Heart left ventricle (tissue), 16 donors: ENCODE results near the gene SREBF1. TPM values are rescaled to one million over a fixed set of nuclear protein-coding genes. Genes with fewer than 3 reads are reported as not detected.

ENCODE experiments used
- ATAC-seq, 4 donors: fragments of 200-7000 bp; cut with Tn5 transposase; one replicate each; pipeline ENCODE4 v1.9.1; 2020 to 2022; ENCODE audit warnings: moderate library complexity in 4 of 4, mild to moderate bottlenecking in 3 of 4, moderate number of reproducible peaks in 1 of 4
- DNase-seq, 5 donors: peaks; one replicate each; pipeline ENCODE4 v3.0.0-alpha.2; 2020
- H3K27ac ChIP-seq, 12 donors: fragments of 200-600 bp; sonication (generic) in 4 of 12; one replicate each; pipeline versions ENCODE4 v1.5.0 to v1.8.0; 2016 to 2022; ENCODE audit warnings: mild to moderate bottlenecking in 2 of 12
- H3K27me3 ChIP-seq, 9 donors: fragments of 200-600 bp; sonication (generic) in 2 of 9; one replicate each; pipeline versions ENCODE4 v1.5.1 to v1.8.0; 2016 to 2022; ENCODE audit warnings: mild to moderate bottlenecking in 3 of 9
- H3K36me3 ChIP-seq, 9 donors: fragments of 200-600 bp; sonication (generic) in 2 of 9; one replicate each; pipeline versions ENCODE4 v1.5.0 to v1.8.0; 2018 to 2022; ENCODE audit warnings: mild to moderate bottlenecking in 2 of 9
- H3K4me1 ChIP-seq, 12 donors: fragments of 200-600 bp; sonication (generic) in 4 of 12; one replicate each; pipeline versions ENCODE4 v1.5.0 to v1.8.0; 2016 to 2022; ENCODE audit warnings: mild to moderate bottlenecking in 3 of 12
- H3K4me3 ChIP-seq, 12 donors: fragments of 200-600 bp; sonication (generic) in 4 of 12; one replicate each; pipeline versions ENCODE4 v1.5.0 to v1.8.0; 2017 to 2022; ENCODE audit warnings: mild to moderate bottlenecking in 9 of 12, moderate library complexity in 4 of 12
- H3K9me3 ChIP-seq, 12 donors: fragments of 200-600 bp; sonication (generic) in 4 of 12; one replicate each; pipeline versions ENCODE4 v1.5.0 to v1.8.0; 2016 to 2022; ENCODE audit warnings: mild to moderate bottlenecking in 1 of 12
- CTCF ChIP-seq, 12 donors: fragments of 200-600 bp; sonication (generic) in 4 of 12; IDR thresholded peaks; one replicate each; pipeline versions ENCODE4 v1.5.0 to v1.8.0; 2018 to 2022; ENCODE audit warnings: antibody characterized with exemption in 12 of 12, mild to moderate bottlenecking in 5 of 12
- POLR2A ChIP-seq, 2 donors: fragments of 450-650 bp; IDR thresholded peaks; one replicate each; pipeline ENCODE4 v1.6.1; 2017; ENCODE audit warnings: antibody characterized with exemption in 2 of 2, mild to moderate bottlenecking in 2 of 2, moderate library complexity in 2 of 2
- WGBS, 4 donors: extraction: QIAGEN DNeasy Blood & Tissue Kit in 2 of 4; methylation state at CpG; one replicate each; pipeline versions ENCODE4 v1.1.5 to v1.1.7; 2013 to 2018; 5-methylcytosine and 5-hydroxymethylcytosine counted together
- intact Hi-C, 10 donors: fragments of 100-400 bp; cut with DNase I; formaldehyde crosslinking; loops; one replicate each; pipeline versions ENCODE4 v1.11.1 to v1.14.2; 2022
- polyA plus RNA-seq, 2 donors: library from polyadenylated mRNA; stranded (reverse); fragments of 200-250 nt; gene quantifications; one replicate each; pipeline ENCODE4 v1.2.3, GENCODE V29; 2013
- total RNA-seq, 9 donors: library from RNA; depleted of rRNA in 2 of 9; stranded (reverse); fragments of >200 nt in 2 of 9; fragmentation: NEBNext Ultra II Directional in 3 of 9; extraction: Animal tissue kit (Norgen Biotek cat#: 25700) in 3 of 9; gene quantifications; one replicate each; pipeline versions ENCODE4 v1.1.0 to v1.2.4, GENCODE V29; 2016 to 2023
- donor health status: ischemic (EF 13 %, LVEDD 7.1; RV severe dilation, severe dysfunction).
- donor health status: healthy with polysubstance abuse.
- donor health status: DM: no; HTN: yes; CAD: no.
- donor health status: DM: no; HTN: no; CAD: no.
- donor health status: ischemic (EF 25% LVEDD 6.9; RV normal size, moderate dysfunction).
- donor health status: ischemic (EF 25% LVEDD 5.7; RV mildly dilated, moderate dysfunction).
- donor health status: healthy.
- donor health status: DM: yes; HTN: yes; CAD: no.
- donor health status: ischemic (EF 35%, LVEDD 5.7; RV mildly dilated, moderate dysfunction).
- donor health status: nonischemic (EF 11% LVEDD 7.7; RV severe dilation, severe dysfunction).
- donor health status: DM: yes; HTN: yes; CAD: no.
- donor health status: PGD.
- donor health status: ischemic (EF 29% LVEDD 5.4; RV normal size, mild dysfunction).
- donor health status: nonischemic (EF 23%, LVEDD 6.1; RV moderate dilation, normal function).

The SREBF1 gene
- total and polyA plus RNA-seq, 11 donors: 12.8 to 55.2 (median 21.4) TPM

DNA sequence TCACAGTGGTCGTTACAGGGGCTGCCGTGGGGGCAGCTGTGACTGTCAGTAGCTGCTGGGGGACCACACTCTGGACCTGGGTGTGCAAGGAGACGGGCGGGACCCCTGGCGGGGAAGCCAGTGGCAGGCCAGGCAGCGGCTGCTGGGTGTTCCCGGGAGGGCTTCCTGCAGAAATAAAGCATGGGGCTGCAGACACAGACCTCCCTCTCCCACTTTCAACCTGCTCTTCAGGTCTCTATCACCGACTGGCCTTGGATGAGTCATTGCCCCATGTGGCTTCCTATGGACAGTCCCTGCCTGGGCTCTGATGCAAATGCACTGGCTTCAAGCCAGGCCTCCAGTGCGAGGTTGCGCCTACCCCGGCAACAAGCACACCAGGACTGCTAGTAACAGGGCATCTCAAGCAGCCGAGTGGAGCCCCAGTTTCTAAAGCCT is 17.2 kb downstream of the SREBF1 start:
- DNase-seq (peak in 3 of 5 donors; percentile 61 to 84 (median 72)), ATAC-seq (peak in 1 of 4 donors; percentile 17)
- no peak for TF ChIP-seq CTCF (IDR thresholded peaks at IDR 0.05)
- no peak for TF ChIP-seq POLR2A (IDR thresholded peaks at IDR 0.05)
- 61 to 70% (median 64%) methylated on average over 10 to 12 of the region's 12 CpGs for WGBS, 4 donors
- Histone ChIP-seq H3K4me3 (no peak overlapping the region), H3K36me3 (peaks cover 0 to 55% (median 30%) of the 10 kb centered on the region in 9 donors), H3K9me3 (no peaks in the 10 kb centered on the region), H3K4me1 (peaks cover 22 to 78% (median 38%) of the 10 kb centered on the region in 12 donors), H3K27ac (no peak overlapping the region), H3K27me3 (no peaks in the 10 kb centered on the region)
- intact Hi-C loops: loop anchor here in 3 of 10 donors (10.0 kb wide), 3 partner anchors 95 to 215 kb away; partner anchors contain the start of genes ATPAF2 (in 2 of the 3) and GID4 (in 2 of the 3)

- H3K27ac ChIP-seq: no peak overlapping the region
- intact Hi-C loops: loop anchor here in 3 of 10 donors (10.0 kb wide), 3 partner anchors 96 to 216 kb away; partner anchors contain the start of genes ATPAF2 (in 2 of the 3) and GID4 (in 2 of the 3)
- WGBS, 4 donors: 82 to 89% (median 85%) methylated on average over 5 to 12 of the region's 12 CpGs
- no peak overlapping the region for H3K4me3 ChIP-seq
- H3K9me3 ChIP-seq: no peaks in the 10 kb centered on the region
- no peaks in the 10 kb centered on the region for H3K27me3 ChIP-seq
- no peak for TF ChIP-seq CTCF (IDR thresholded peaks at IDR 0.05)
- TF ChIP-seq POLR2A (IDR thresholded peaks at IDR 0.05): no peak
- no peak for DNase-seq
- H3K36me3 ChIP-seq: peaks cover 0 to 60% (median 30%) of the 10 kb centered on the region in 9 donors
- H3K4me1 ChIP-seq: peaks cover 21 to 78% (median 37%) of the 10 kb centered on the region in 12 donors
- ATAC-seq: no peak
Measured at GRCh38 chr17:17819111-17819510, 17.7 kb downstream of the SREBF1 start.

- H3K36me3 ChIP-seq: peaks cover 0 to 70% (median 35%) of the 10 kb centered on the region in 9 donors
- intact Hi-C loops: loop anchor here in 3 of 10 donors (10.0 kb wide), 3 partner anchors 97 to 217 kb away; partner anchors contain the start of genes ATPAF2 (in 2 of the 3) and GID4 (in 2 of the 3)
Measured at GRCh38 chr17:17818088-17818526, 18.7 kb downstream of the SREBF1 start.

More at GRCh38 chr17:17818088-17818526, 18.7 kb downstream of the SREBF1 start:
- Histone ChIP-seq H3K4me3 (no peak overlapping the region), H3K27me3 (no peaks in the 10 kb centered on the region), H3K4me1 (peaks cover 17 to 81% (median 39%) of the 10 kb centered on the region in 12 donors), H3K27ac (no peak overlapping the region), H3K9me3 (no peaks in the 10 kb centered on the region)
- DNase-seq (no peak), ATAC-seq (no peak)
- 80 to 88% (median 84%) methylated on average over 10 of the region's 10 CpGs for WGBS, 4 donors
- TF ChIP-seq CTCF (IDR thresholded peaks at IDR 0.05): no peak
- TF ChIP-seq POLR2A (IDR thresholded peaks at IDR 0.05): no peak
